GM12891 (cell line): ENCODE measurements around the gene PRELP.

ENCODE experiments used
- POLR2A ChIP-seq: IDR thresholded peaks from 2 replicates; pipeline ENCODE4 v1.6.1; 2011; ENCODE audit warnings: low read depth, low read length, control low read depth
- POLR2AphosphoS5 ChIP-seq: IDR thresholded peaks from 2 replicates; pipeline ENCODE4 v1.6.1; 2011; ENCODE audit warnings: low read depth, low read length, control low read depth
- TAF1 ChIP-seq: IDR thresholded peaks from 2 replicates; pipeline ENCODE4 v1.6.1; 2011; ENCODE audit warnings: low read depth, low read length, control low read depth

DNA sequence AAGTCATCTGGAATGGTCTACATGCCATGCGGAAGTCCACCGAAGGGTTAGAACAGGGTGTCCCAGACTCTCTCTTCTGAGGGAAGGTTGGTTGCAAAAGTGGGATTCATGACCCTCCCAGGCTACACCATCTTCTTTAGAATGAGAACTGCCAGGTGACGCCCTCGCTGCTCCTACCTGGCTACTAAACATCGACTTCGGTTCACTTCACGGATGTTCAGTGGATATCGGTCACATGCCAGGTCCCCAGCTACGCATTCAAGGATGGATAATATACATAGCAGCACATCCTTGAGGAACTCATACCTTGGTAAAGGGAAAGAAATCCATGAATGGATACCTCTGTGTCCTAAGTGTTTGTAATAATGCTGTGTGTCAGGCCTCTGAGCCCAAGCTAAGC lies 15.0 kb downstream of the PRELP start:
- no peak for TF ChIP-seq TAF1
- no peak for TF ChIP-seq POLR2AphosphoS5
- TF ChIP-seq POLR2A = no peak
